ENCODE measurements around the gene NXT1.

NXT1 gene

DNA sequence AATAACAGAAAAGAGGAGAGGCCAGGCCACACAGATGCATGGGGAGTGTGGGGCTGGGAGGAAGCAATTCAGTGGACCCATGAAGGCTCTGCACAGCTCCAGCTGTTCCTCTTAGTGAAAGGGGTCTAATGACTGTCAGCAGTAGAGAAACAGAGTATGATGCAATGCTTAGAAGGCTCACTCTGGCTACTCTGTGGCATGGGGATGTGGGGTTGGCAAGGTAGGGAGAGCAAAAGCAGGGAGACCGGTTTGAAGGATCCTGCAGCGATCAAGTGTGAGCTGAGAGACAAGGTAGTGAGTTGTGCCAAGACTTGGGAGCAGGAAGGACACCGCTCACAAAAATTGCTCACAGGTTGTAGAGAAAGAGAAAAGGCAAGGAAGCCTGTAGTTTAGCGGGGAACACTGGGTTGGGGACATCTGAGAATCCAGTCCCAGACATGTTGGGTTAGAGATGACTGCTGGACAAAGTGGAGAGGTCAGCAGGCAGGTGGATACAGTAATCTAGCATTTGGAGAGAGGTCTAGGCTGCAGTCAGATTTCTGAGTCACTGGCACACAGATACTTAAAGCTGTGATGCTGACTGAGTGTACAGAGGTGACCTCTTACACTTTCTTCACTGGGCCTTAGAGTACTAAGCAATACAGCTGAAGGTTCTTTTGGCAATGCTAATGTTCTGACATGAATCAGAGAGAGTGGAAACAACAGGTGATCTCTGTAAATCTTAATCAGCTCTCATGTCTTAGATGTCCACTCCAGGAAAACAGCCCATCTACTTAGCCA lies 43.6 kb downstream of the NXT1 start:
- no peak for DNase-seq

DNA sequence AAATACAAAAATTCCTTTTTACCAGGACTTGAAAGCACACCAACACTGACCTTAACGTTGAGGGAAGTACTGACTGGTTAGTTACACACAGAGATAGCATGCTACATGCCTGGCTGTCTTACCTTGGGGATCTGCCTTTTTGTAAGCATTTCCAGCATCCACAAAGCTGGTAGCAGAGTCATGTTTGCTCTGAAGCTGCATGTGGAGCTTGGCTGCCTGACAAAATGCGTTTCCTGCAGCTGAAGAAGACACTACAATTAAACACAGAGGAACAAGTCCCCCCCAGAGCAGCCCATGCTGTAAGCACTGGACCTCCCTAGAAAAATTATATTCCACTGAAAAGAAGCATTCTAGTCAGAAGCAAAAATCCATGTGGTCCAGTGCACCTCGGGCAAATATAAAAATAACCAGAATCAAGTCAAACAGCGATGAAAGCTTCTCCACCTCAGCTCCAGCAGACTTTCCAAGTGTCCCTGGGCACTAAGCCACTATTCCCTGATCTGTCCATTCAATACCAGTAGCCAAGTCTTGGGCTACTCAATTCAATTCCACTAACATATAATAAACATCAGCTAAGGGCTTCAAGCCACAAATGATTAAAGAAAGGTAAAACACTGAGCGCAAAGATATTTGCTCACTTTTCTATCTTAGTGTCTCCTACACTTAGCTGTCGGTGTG lies 46.5 kb downstream of the NXT1 start:
- DNase-seq: no peak

DNA sequence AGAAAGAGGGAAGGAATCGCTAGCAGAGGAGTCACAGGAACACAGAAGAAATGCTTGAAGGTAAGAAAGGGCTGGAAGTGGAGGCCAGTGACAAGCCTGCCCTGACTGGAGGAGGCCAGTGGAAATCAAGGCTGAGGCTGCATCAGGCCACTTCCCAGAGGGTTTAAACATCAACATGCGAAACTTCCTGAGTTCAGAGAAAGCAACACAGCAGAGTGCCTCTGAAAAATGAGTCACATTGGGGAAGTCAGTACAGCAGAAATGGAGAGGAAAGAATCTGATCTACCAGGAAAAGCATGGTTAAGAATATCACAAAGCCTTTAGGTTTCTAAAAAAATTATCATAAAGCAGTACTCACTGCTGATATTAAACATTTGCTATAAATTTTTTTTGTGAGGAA lies 47.4 kb downstream of the NXT1 start:
- no peak for DNase-seq

DNA sequence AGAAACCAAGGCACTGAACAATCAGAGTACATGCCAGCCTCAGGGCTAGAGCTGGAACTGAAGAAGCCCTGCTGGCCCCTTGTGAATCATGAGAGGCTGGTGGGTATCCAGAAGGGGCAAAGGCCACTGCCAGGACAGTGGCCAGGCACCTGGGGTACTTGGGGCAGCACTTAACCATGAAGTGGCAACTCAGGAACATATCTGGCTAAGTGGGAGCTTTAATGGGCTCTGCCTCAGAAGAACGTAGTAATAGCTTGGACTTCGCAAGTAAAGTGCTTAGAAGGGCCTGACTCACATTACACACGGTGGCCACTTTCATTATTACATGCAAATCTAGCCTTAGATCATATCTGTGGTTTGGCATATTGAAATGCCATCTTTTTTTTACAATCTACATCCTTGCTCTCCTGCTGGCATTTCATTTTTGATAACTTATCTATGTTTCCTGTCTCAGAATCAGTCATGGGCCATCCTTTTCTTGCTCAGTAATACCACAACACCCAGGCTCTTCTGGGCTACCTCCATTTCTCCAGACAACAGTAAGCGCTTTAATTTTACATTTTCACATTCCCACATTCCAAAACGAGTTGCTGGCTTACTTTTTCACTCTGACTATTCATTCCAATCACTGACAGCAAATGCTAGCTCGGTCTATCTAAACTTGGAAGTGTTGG lies 49.1 kb downstream of the NXT1 start:
- DNase-seq: no peak

DNA sequence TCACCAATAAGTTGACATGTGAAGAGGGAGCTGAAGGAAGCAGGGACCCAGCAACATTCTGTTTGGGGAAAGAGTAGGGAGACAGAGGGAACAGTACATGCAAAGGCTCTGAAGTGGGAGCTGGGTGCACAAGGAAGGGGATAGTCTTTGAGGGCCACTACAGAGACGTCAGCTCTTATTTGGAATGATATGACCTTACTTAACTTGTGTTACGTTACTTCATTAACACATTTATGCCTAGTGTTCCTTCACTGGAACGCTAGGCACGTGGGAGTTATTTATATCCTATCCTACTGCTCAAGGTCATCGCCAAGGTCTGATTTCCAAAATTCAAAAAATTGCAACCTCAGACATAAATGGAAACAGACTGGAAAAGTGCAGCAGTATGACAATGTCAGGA lies 50.5 kb downstream of the NXT1 start:
- DNase-seq: no peak

DNA sequence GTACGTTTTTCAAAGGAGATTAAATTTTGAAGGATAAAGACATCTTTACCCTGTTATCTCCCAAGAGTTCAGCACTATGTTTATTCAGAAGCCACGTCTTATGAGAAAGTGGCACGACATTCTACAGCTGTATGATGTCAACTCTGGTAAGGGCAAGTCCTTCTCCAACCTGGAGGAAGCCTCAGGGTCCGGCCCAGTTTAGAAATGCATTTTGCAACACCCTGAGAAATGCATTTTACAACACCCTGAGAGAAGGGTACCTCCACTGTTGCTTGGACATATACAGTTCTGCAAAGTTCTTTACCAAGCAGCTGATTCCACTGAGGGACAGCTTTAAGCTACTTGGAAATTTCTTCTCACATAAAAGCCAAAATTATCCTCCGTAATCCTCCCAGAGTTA lies 53.2 kb downstream of the NXT1 start:
- no peak for DNase-seq

DNA sequence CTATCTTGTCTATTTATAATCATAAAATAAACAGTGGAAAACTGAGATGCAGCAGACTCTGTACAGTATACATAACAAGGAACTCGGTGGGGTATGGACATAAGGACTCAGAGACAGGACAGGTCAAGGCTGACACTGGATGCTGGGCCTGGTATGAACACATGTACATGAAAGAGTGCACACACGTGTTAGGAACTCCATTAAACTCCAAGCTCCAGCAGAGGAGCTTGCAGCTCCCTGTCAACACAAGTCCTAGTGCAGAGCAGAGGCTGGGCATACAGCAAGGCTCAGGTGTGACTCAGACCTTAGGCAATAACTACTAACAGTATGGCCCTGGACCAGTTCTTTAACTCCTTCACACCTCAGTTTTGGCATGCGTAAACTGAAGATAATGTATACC lies 53.6 kb downstream of the NXT1 start:
- DNase-seq: no peak

All from NCI-H345 (cell line).